ENCODE measurements around the gene HRC. TPM values are rescaled to one million over a fixed set of nuclear protein-coding genes. Genes with fewer than 3 reads are reported as not detected.

Gene HRC
- total and polyA plus RNA-seq, 4 donors: 0.14 to 5.7 (median 1.1) TPM

GRCh38 chr19:49133621-49134454 is 21.4 kb downstream of the HRC start:
- TF ChIP-seq CTCF (IDR thresholded peaks at IDR 0.05; ENCODE audit: control extremely low read depth, extremely low read depth): no peak
- H3K4me3 ChIP-seq: no peak overlapping the region
- H3K27me3 ChIP-seq (ENCODE audit: control insufficient read depth in 3 of 3, insufficient read depth in 3 of 3, low read length in 2 of 3): no peaks in the 10 kb centered on the region
- H3K9me3 ChIP-seq (ENCODE audit: control insufficient read depth in 4 of 4, insufficient read depth in 3 of 4, low read length in 3 of 4): no peaks in the 10 kb centered on the region
- H3K9ac ChIP-seq (ENCODE audit: insufficient read depth in 1 of 2, low read length in 2 of 2): no peak overlapping the region
- H3K36me3 ChIP-seq (ENCODE audit: control insufficient read depth in 4 of 4, insufficient read depth in 4 of 4, low read length in 4 of 4): no peaks in the 10 kb centered on the region
- WGBS, 2 donors: 21 to 24% methylated on average over 42 of the region's 42 CpGs
- peak; percentile 50 for ATAC-seq (ENCODE audit: insufficient read depth, low FRiP score)
- peaks cover 0 to 17% (median 4%) of the 10 kb centered on the region in 5 donors for H3K4me1 ChIP-seq (ENCODE audit: control insufficient read depth in 5 of 5, insufficient read depth in 5 of 5, low read length in 5 of 5)
- no peak overlapping the region for H3K27ac ChIP-seq (ENCODE audit: low read depth in 1 of 2, low read length in 1 of 2)
- peak; percentile 84 to 90 (median 88) for DNase-seq

GRCh38 chr19:49132974-49133609 is 22.1 kb downstream of the HRC start:
- WGBS, 2 donors: 24 to 25% methylated on average over 47 to 49 of the region's 49 CpGs
- peak in 1 of 3 donors; percentile 43 for DNase-seq
- Histone ChIP-seq H3K27me3 (ENCODE audit: control insufficient read depth in 3 of 3, insufficient read depth in 3 of 3, low read length in 2 of 3) (no peaks in the 10 kb centered on the region), H3K9me3 (ENCODE audit: control insufficient read depth in 4 of 4, insufficient read depth in 3 of 4, low read length in 3 of 4) (no peaks in the 10 kb centered on the region), H3K27ac (ENCODE audit: low read depth in 1 of 2, low read length in 1 of 2) (no peak overlapping the region), H3K9ac (ENCODE audit: insufficient read depth in 1 of 2, low read length in 2 of 2) (no peak overlapping the region), H3K36me3 (ENCODE audit: control insufficient read depth in 4 of 4, insufficient read depth in 4 of 4, low read length in 4 of 4) (no peaks in the 10 kb centered on the region), H3K4me1 (ENCODE audit: control insufficient read depth in 5 of 5, insufficient read depth in 5 of 5, low read length in 5 of 5) (peaks cover 0 to 19% (median 4%) of the 10 kb centered on the region in 5 donors), H3K4me3 (no peak overlapping the region)
- TF ChIP-seq CTCF (IDR thresholded peaks at IDR 0.05; ENCODE audit: control extremely low read depth, extremely low read depth): no peak
- ATAC-seq (ENCODE audit: insufficient read depth, low FRiP score): no peak

- no peak for TF ChIP-seq CTCF (IDR thresholded peaks at IDR 0.05; ENCODE audit: control extremely low read depth, extremely low read depth)
- H3K4me1 ChIP-seq (ENCODE audit: control insufficient read depth in 5 of 5, insufficient read depth in 5 of 5, low read length in 5 of 5): peaks cover 0 to 15% (median 4%) of the 10 kb centered on the region in 5 donors
- no peaks in the 10 kb centered on the region for H3K36me3 ChIP-seq (ENCODE audit: control insufficient read depth in 4 of 4, insufficient read depth in 4 of 4, low read length in 4 of 4)
- no peak for DNase-seq
- H3K9me3 ChIP-seq (ENCODE audit: control insufficient read depth in 4 of 4, insufficient read depth in 3 of 4, low read length in 3 of 4): no peaks in the 10 kb centered on the region
- no peak overlapping the region for H3K9ac ChIP-seq (ENCODE audit: insufficient read depth in 1 of 2, low read length in 2 of 2)
- no peak overlapping the region for H3K4me3 ChIP-seq
- ATAC-seq (ENCODE audit: insufficient read depth, low FRiP score): no peak
- no peaks in the 10 kb centered on the region for H3K27me3 ChIP-seq (ENCODE audit: control insufficient read depth in 3 of 3, insufficient read depth in 3 of 3, low read length in 2 of 3)
- WGBS, 2 donors: 94 to 96% methylated on average over 24 of the region's 24 CpGs
- H3K27ac ChIP-seq (ENCODE audit: low read depth in 1 of 2, low read length in 1 of 2): no peak overlapping the region
These were observed 24.9 kb downstream of the HRC start for GRCh38 chr19:49130325-49130724.
